HG02610 (cell line): ENCODE data around the gene MPO.

ENCODE experiments used
- ATAC-seq: cut with Tn5 transposase; IDR thresholded peaks from one replicate; pipeline ENCODE4 v1.9.1; 2021; ENCODE audit warnings: mild to moderate bottlenecking, moderate library complexity; ENCODE audit not compliant: unreplicated experiment

Gene MPO

DNA sequence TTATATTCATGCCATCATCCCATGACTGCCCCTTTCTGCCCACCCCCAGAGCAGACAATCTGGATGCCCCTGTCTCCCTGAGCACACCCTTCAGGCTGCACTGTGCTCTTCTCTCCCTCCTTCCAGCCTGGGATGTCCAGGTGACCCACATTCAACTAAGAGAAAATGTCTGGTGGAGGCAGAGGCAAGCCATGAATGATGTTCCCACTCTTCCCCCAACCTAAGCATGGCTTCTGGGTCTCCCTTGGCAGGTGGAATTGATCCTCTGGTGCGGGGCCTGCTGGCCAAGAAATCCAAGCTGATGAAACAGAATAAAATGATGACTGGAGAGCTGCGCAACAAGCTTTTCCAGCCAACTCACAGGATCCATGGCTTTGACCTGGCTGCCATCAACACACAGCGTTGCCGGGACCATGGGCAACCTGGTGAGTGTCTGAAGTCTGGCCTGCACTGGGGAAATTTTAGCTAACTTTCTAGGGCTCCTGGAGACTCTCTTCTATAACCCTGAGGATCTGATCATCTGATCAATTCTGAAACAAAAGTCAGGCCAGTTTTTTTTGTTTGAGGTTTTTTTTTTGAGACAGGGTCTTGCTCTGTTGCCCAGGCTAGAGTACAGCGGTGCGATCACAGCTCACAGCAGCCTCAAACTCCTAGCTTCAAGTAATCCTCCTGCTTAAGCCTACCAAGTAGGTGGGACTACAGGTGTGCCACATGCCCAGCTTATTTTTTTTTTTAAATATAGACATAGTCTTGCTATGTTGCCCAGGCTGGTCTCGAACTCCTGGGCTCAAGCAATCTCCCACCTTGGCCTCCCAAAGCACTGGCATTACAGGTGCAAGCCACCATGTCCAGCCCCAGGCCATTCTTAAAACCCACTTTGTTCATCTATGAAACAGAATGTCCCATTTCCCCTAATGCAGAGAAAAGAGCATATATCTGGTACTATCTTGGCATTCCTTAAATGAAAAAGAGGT lies 14.5 kb downstream of the MPO start:
- ATAC-seq = no peak

DNA sequence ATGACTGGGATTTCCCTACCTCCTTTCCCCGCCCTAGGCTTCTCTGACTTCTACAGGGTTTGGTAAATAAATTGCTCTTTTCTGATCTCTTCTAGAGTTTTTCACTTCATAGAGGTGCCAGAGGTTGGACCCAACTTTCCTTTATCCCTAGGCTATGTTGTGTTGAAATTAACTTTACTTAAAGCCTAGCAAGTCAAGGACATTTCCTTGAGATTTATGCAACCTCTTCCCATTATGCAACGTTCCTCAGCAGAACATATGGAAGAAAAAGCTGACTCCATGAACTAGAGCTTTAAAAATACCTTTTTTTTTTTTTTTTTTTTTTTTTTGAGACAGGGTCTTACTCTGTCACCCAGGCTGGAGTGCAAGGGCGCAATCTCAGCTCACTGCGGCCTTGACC lies 15.5 kb downstream of the MPO start:
- no peak for ATAC-seq

DNA sequence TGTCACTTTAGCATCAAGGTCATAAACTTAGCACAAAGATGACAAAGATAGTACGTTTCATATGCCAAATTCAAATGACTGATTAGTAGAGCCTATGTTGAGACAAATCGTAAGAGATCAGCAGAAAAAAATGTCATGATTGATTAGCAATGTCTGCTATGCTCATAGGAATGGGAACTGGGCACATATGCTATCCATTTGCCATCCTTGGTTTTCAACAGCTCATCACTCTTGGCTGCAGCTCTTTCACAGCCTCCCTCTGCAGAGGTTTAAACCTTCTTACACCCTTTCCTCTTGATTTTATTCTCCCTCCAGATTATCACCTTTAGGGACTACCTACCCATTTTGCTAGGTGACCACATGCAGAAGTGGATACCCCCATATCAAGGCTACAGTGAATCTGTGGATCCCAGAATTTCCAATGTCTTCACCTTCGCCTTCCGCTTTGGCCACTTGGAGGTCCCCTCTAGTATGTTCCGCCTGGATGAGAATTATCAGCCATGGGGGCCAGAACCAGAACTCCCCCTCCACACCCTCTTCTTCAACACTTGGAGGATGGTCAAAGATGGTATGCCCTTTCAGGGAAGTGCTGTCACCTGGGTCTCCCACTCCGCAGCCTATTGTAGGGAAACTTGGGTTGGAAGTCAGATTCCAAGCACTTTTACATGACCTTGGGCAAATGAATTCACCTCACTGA lies 16.2 kb downstream of the MPO start:
- no peak for ATAC-seq

DNA sequence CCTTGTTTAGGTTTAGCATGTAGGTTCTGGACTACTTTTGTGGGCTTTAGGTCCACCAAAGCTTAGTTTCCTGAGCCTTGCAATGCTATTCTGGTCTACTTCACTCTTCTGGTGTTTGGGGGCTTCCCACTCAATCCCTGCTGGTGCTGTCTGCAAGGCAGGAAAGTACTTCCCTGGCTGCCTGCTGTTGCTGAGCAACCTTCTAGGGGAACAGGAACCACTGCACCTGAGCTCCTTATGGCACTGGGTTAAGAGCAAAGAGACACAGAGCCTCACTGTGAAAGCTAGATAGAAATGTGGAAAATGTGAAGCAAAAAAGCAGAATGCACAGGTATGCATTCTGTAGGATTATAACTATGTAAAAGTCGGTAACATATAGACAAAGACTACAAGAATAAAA lies 17.0 kb downstream of the MPO start:
- no peak for ATAC-seq

DNA sequence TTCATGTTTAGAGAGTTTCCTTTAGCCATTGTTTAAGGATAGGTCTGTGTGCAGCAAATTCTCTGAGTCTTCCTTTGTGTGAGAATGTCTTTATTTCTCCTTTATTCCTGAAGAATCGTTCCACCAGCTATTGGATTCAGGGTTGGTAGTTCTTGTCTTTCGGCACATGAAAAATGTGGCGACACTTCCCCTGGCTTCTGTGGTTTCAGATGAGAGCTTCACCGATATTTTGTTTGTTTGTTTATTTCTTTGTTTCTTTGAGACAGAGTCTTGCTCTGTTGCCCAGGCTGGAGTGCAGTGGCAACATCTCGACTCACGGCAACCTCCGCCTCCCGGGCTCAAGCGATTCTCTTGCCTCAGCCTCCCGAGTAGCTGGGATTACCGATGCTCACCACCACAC lies 18.6 kb downstream of the MPO start:
- ATAC-seq = no peak

DNA sequence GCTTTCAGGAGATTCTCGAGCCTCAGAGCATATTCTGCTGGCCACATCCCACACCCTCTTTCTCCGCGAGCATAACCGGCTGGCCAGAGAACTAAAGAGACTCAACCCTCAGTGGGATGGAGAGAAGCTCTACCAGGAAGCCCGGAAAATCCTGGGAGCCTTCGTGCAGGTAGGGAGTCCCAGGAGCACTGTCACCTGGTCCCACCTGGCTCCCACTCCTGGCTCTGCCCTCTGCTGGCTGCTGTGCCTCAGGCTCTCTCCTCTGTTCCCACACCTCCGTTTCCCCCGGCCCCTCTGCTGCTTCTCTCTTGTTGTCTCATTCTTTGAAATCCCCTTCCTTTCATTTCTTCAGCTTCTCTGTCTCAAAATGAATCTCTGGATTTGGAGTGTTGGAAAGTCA lies 25.9 kb downstream of the MPO start:
- ATAC-seq = no peak

GRCh38 chr17:58253082-58253481 lies 27.7 kb downstream of the MPO start:
- ATAC-seq = no peak

DNA sequence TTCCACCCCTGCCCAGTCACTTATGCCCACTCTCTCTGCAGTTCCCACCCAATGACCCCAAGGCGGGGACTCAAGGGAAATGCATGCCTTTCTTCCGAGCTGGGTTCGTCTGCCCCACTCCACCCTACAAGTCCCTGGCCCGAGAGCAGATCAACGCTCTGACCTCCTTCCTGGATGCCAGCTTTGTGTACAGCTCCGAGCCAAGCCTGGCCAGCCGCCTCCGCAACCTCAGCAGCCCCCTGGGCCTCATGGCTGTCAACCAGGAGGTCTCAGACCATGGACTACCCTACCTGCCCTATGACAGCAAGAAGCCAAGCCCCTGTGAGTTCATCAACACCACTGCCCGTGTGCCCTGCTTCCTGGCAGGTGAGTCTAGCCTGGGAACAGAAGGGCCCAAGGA lies 28.6 kb downstream of the MPO start:
- ATAC-seq = no peak

GRCh38 chr17:58250344-58251011 lies 30.3 kb downstream of the MPO start:
- ATAC-seq = no peak

DNA sequence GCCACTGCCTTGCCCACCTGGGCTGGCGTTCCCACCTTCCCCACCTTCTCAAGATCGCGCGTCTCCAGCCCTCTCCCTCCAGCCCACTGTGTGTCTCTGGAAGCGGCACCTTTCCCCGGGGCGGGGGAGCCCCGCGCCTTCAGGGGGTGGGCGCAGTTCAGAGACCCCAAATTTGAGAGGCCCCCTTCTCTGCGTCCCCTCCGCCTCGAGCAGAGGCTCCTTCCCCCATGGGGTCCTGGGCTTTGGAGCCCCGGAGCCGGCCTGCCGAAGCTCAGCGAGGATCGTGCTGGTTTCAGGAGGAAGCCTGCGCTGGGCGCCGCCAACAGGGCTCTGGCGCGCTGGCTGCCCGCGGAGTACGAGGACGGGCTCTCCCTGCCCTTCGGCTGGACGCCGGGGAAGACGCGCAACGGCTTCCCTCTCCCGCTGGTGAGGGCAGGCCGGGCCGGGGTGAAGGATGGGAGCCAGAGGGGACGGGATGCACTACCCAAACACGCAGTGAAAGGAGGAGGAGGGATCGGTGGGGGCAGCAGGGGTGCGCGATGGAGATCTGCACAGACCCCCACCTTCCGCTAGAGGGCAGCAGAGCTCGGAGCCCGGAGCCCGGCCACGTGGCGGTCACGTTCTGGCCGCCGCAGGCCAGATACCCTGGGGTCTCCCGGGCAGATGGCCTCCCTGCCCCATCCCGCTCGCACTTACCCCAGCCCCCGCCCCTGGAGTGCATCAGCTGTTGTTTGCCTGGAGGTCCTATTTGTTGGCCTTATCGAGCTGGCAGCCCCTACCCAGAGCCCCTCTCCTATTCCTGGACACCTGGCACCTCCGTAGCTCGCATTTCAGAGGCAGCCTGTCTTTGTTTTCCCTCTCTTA lies 31.2 kb downstream of the MPO start:
- peak; percentile 68 for ATAC-seq

- ATAC-seq = no peak
These were observed 31.8 kb downstream of the MPO start for GRCh38 chr17:58248955-58249269.

DNA sequence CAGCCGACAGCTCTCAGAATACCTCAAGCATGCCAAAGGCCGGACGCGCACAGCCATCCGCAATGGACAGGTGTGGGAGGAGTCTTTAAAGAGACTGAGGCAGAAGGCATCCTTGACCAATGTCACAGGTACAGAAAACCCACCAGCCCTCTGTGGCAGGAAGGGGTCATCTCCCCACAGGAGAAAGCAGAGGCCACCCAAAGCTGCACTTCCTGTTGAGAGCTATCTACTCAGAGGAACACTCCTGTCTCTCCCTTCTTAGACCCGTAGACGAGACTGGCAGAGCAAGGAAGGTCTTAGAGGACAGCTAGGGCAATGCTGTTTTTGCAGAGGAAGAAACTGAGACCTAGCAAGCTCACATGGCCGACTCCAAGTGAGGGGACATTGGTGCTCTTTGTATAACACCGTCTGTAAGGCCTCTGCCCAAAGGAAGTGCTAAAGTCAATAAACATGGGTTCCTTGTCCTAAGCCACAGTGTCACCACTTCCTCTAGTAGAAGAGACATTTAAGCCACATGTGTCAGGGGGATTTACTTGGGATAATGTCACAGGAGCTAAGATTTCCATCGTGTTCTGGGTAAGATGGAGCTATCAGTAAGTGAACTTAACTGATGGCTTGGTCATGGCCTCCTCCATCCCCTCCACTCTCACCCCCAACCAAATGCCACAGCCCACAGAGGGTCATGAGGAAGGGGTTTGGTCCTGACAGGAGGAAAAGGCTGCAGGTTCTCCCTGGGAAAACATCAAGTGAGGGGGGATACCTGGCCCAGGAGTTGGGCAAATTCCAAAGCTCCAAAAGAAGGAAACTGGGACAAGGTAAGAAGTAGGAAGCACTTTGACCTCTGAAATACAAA lies 33.0 kb downstream of the MPO start:
- ATAC-seq = no peak

- no peak for ATAC-seq
These were observed 34.0 kb downstream of the MPO start for GRCh38 chr17:58246781-58247180.

DNA sequence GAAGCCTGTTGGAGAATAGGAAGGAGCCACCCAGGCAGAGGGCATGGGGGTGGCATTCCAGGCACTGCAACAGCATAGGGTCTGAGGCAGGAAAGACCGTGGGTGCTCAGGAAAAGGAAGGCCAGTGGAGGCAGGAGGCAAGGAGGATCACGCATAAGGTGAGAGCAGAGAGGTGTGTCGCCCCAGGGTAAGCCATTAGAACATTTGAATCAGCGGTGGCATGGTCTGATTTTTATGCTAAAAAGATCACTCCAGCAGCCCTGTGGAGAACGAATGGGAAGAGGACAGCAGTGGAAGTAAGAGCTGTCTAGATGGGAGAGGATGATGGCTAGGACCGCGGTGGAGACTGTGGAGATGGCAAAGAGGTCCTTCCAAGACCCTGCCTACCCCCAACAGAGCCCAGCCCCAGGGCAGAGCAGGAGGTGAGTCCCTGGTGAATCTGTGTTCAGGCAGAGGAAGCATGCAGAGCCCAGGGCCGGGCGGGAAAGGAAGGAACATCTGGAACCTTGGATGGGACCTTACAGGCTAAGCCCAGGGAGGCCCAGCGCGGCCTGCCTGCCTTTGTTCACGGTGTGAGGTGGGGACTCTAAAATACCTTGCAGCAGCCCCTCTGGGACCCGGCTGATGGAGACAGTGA lies 34.5 kb downstream of the MPO start:
- no peak for ATAC-seq

- ATAC-seq = no peak
These were observed 35.2 kb downstream of the MPO start for GRCh38 chr17:58245428-58246103.

DNA sequence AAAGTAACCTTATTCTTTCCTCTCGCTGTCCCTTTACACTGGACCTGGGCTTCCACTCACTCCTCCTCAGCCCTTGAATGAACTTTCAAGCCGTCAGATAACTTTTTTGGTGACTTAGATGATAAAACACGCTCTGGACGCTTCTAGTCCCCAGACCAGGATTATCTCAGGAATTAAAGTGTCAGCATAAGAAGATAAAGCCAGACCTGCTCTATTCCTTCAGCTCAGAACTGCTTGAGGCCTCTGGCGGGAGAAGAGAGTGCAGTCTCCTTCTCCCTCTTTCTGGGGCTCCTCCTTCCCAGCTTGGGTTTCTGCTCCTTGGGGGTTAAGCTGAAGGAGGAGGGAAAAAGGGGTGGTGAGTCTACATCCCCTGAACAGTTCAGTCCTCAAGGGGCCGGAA lies 35.8 kb downstream of the MPO start:
- no peak for ATAC-seq

GRCh38 chr17:58242171-58242784 lies 38.5 kb downstream of the MPO start:
- no peak for ATAC-seq

DNA sequence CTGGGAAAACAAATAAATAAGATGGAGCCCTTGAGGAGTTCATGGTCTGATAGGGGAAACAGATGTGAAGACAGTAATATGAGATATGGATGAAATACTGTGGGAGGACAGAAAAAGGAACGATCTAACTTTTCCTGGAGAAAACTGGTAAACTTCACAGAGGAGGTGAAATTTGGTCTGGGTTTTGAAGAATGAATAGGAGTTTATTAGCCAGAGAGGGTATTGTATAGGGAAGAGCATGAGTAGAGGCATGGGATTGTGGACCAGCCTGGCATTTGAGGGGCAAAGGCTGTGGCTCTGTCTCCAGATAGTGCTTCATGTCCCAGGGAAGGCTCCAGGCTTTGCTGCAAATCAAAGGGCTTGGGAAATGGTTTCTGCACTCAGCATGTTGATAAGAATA lies 40.7 kb downstream of the MPO start:
- ATAC-seq = no peak
